AG08395 (cell line): ENCODE data around the gene PHACTR3.
"Not testable (repeated sequence)": the region's sequence is repeated elsewhere in the genome, so short reads cannot be mapped to it uniquely, and the experiment has no call there.

Source experiments
- DNase-seq: peaks from one replicate; pipeline ENCODE4 v3.0.0; 2012; ENCODE audit warnings: mixed read lengths, low spot score

Gene PHACTR3

GRCh38 chr20:59589086-59589684 lies 15.2 kb upstream of the PHACTR3 start:
- DNase-seq: no peak

GRCh38 chr20:59591061-59591460 lies 13.3 kb upstream of the PHACTR3 start:
- no peak for DNase-seq

DNA sequence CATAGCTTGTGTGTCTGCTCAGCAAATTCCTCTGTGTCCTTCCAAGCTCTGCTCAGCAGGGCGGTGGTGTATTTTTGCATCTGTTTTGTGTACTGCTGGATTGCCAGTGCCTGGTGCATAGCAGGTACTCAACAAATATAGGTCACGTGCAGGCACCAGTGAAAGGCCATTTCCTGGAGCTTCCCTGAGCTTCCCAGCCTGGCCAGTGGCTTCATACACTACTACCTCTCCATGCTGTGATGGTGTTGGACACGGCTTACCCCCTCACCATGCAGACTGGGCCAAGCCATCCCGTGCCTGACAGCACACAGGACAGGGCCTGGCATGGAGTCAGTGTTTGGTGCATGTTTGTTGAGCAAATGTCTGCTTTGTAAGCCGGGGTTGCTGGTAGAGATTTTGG lies 7.7 kb upstream of the PHACTR3 start:
- no peak for DNase-seq

DNA sequence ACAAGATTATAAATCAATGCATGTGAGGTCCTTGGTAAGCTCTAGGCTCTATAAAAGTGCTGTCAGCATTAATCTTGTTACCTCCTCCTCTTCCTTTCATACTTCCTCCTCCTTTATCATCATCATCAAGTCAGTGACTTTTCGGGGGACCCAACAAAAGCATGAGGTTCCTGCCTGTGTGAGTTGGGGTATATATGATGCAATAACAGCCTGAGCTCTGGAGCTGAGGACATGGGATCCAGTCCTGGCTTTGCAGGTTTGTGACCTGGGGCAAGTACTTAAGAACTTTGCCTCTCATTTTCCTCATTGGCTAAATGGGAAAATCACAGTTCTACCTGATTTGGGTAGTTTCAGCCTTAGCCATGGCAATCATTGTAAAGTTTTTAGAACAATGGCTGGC lies 7.1 kb upstream of the PHACTR3 start:
- no peak for DNase-seq

GRCh38 chr20:59598625-59599310 lies 5.6 kb upstream of the PHACTR3 start:
- peak; percentile 68 for DNase-seq

- DNase-seq: no peak
These were observed 4.4 kb upstream of the PHACTR3 start for GRCh38 chr20:59599941-59600340.

DNA sequence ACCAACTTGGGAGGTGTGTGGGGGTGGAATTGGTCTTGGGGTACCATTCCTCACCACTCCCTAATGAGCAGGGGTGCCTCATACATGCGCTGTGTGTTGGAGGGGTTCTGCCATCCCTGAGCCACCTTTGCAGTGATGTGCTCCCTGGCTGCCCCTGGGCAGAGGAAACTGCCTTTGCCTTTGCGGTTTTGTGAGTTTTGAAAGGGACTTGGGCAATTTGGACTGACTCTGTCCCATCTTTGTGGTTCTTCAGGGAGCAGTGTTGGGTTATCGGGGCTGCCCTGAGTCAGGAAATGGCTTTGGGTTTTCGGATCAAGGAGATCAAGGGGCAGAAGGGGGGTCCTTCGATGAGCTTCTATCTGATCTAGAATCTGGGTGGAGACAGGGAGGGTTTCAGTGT lies 3.9 kb upstream of the PHACTR3 start:
- DNase-seq: no peak

- no peak for DNase-seq
These were observed 1.7 kb upstream of the PHACTR3 start for GRCh38 chr20:59602546-59603080.

- no peak for DNase-seq
These were observed 1.2 kb upstream of the PHACTR3 start for GRCh38 chr20:59603176-59603575.

- DNase-seq: no peak
These were observed 631 bp downstream of the PHACTR3 start for GRCh38 chr20:59604741-59605600.

GRCh38 chr20:59605601-59606364 lies 1.4 kb downstream of the PHACTR3 start:
- no peak for DNase-seq

GRCh38 chr20:59606566-59606965 lies 2.2 kb downstream of the PHACTR3 start:
- no peak for DNase-seq

DNA sequence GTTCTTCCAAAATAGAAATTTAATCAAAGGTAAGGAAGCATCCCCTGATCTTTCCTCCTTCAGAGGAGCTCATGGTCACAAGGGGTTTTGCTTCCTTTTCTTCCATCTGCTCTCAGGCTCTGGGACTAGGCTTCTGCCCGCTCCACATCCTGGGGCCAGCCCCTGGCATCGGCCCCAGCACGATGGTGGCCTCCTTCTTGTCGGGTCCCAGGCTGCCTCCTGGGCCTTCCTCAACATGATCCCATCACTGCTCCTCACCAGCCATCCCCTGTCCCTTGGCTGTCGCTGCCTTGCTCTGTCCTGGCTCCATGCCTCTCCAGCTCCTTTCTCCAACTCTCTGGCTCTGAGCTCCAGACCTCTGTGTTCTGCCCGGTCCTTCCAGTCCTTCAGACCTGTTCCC lies 4.1 kb downstream of the PHACTR3 start:
- DNase-seq: no peak

GRCh38 chr20:59608871-59609270 lies 4.5 kb downstream of the PHACTR3 start:
- no peak for DNase-seq

- DNase-seq: no peak
These were observed 6.9 kb downstream of the PHACTR3 start for GRCh38 chr20:59611286-59611685.

DNA sequence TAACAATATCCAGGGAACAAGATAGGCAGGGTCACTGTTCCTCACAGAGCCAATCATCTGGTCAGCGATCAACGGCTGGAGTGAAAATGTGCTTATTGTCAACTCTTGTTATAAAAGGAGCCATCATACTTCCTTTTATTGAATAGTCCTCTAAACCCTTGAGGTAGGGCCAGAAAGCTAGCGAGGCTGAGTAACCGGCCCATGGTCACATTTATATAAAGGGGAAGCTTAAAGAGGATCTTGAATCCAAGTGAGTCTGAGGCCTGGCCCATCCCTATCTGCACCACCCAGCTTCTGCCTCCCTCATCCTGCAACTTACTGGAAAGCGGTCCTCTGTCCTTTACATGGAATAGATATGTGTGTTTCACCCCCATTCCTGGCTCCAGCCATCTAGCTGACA lies 9.5 kb downstream of the PHACTR3 start:
- DNase-seq: no peak

DNA sequence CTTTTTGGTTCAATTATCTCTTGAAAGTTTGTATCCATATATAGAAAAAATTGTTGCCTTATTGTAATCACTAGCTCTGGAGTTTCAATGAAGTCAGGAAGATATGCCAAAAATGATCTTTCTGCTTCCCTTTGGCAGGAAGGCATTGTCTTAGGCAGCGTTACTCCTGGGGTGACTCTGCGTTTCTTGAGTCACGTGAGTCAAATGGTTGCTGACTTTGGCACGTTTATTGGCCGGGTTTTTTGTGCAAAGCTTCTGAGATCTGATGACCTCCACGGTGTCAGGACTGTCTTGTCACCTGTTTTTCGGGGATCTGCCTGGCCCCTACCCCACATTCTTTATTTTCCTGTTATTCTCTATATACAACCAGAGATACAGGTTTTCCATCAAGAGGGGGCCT lies 10.4 kb downstream of the PHACTR3 start:
- DNase-seq: no peak

DNA sequence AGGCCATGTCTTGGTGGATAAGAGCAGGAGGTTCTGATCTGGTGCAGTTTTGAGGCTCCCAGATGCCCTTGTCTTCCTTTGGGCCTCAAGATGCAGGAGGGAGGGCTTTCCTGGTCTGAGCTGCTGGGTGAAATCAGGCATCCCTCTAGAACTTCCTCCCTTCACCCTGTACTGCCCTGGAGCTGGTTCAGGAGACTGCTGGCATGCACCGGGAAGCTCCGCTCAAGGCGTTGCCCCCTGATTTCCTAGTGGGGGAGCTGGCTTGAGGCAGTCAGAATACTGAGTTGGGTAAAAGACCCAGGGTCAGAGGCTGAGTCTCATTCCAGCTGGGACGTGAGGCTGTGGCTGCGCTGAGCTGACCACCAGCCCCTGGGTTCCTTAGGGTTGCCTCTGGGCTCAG lies 12.0 kb downstream of the PHACTR3 start:
- no peak for DNase-seq

GRCh38 chr20:59617221-59617620 lies 12.9 kb downstream of the PHACTR3 start:
- DNase-seq: no peak

- DNase-seq: no peak
These were observed 13.8 kb downstream of the PHACTR3 start for GRCh38 chr20:59618131-59618530.

GRCh38 chr20:59618585-59618984 lies 14.2 kb downstream of the PHACTR3 start:
- not testable (repeated sequence) for DNase-seq

GRCh38 chr20:59620860-59621505 lies 16.6 kb downstream of the PHACTR3 start:
- no peak for DNase-seq
